ENCODE data around the gene ZBTB37.

- no peak for TF ChIP-seq ZFP30 (CRISPR knock-in tag; IDR thresholded peaks at IDR 0.05)
- no peak for TF ChIP-seq PATZ1 (CRISPR knock-in tag; IDR thresholded peaks at IDR 0.05; ENCODE audit: borderline replicate concordance)
- no peak for TF ChIP-seq RARB (CRISPR knock-in tag; IDR thresholded peaks at IDR 0.05)
- TF ChIP-seq TCF4 (CRISPR knock-in tag; IDR thresholded peaks at IDR 0.05; ENCODE audit: borderline replicate concordance), result no peak
- TF ChIP-seq ZFP3 (CRISPR knock-in tag; IDR thresholded peaks at IDR 0.05), result no peak
- TF ChIP-seq CSDC2 (CRISPR knock-in tag; IDR thresholded peaks at IDR 0.05), result no peak
- no peak for TF ChIP-seq CREB5 (CRISPR knock-in tag; IDR thresholded peaks at IDR 0.05; ENCODE audit: low read depth)
- no peak for TF ChIP-seq ESRRG (CRISPR knock-in tag; IDR thresholded peaks at IDR 0.05)
- no peak for TF ChIP-seq ARNTL (CRISPR knock-in tag; IDR thresholded peaks at IDR 0.05; ENCODE audit: borderline replicate concordance, low read depth)
- TF ChIP-seq ZNF70 (CRISPR knock-in tag; IDR thresholded peaks at IDR 0.05), result no peak
- TF ChIP-seq ZNF565 (CRISPR knock-in tag; conservative IDR thresholded peaks at IDR 0.05; ENCODE audit: low read depth), result no peak
- TF ChIP-seq TSHZ2 (CRISPR knock-in tag; IDR thresholded peaks at IDR 0.05), result no peak
- TF ChIP-seq CSRNP3 (CRISPR knock-in tag; IDR thresholded peaks at IDR 0.05), result no peak
- no peak for TF ChIP-seq OSR1 (CRISPR knock-in tag; IDR thresholded peaks at IDR 0.05)
These were observed 10.1 kb downstream of the ZBTB37 start for GRCh38 chr1:173878251-173878650.
